HCT116 (cell line): ENCODE results near the gene ACSS1.

Source experiments
- ATF3 ChIP-seq: IDR thresholded peaks from 2 replicates; pipeline ENCODE4 v1.6.1; 2012
- EGR1 ChIP-seq: IDR thresholded peaks from 2 replicates; pipeline ENCODE4 v1.6.1; 2012; ENCODE audit warnings: low read depth
- EZH2 ChIP-seq: fragments of 200-600 bp; sonication (generic); IDR thresholded peaks from 2 replicates; pipeline ENCODE4 v1.6.1; 2017; ENCODE audit warnings: antibody characterized with exemption, mixed run types
- EZH2phosphoT487 ChIP-seq: fragments of 200-600 bp; IDR thresholded peaks from 2 replicates; pipeline ENCODE4 v1.6.1; 2018; ENCODE audit warnings: antibody characterized with exemption, borderline replicate concordance
- POLR2A ChIP-seq: IDR thresholded peaks from 2 replicates; pipeline ENCODE4 v1.7.0; 2011; ENCODE audit warnings: borderline replicate concordance; ENCODE audit not compliant: insufficient read depth, insufficient read length; ENCODE audit errors: extremely low read depth
- REST ChIP-seq: IDR thresholded peaks from 2 replicates; pipeline ENCODE4 v1.6.1; 2012; ENCODE audit warnings: low read depth
- SP1 ChIP-seq: IDR thresholded peaks from 2 replicates; pipeline ENCODE4 v1.6.1; 2012; ENCODE audit warnings: low read depth
- TCF7L2 ChIP-seq: IDR thresholded peaks from 2 replicates; pipeline ENCODE4 v1.7.0; 2011; ENCODE audit warnings: borderline replicate concordance, inconsistent platforms; ENCODE audit not compliant: insufficient read depth, insufficient read length; ENCODE audit errors: extremely low read depth
- YY1 ChIP-seq: IDR thresholded peaks from 2 replicates; pipeline ENCODE4 v1.6.1; 2011; ENCODE audit warnings: low read length, low read depth, moderate library complexity, mild to moderate bottlenecking; ENCODE audit not compliant: insufficient replicate concordance; ENCODE audit errors: extremely low read depth
- ZFX ChIP-seq: fragments of 450-650 bp; IDR thresholded peaks from 2 replicates; pipeline ENCODE4 v1.6.1; 2017
- TF ChIP-seq, protein P1 (sequence below), 3 experiments: fragments of 200-600 bp in 1 of 3; sonication (generic) in 1 of 3; IDR thresholded peaks in 2 of 3; conservative IDR thresholded peaks in 1 of 3; 2 replicates each; pipeline ENCODE4 v1.5.1; 2012 to 2017; ENCODE audit warnings: low read depth in 2 of 3, low read length in 2 of 3, antibody characterized with exemption in 1 of 3, borderline replicate concordance in 1 of 3, control low read depth in 1 of 3, mild to moderate bottlenecking in 1 of 3, mixed read lengths in 1 of 3, mixed run types in 1 of 3, moderate library complexity in 1 of 3; ENCODE audit not compliant: insufficient read depth in 1 of 3

DNA sequence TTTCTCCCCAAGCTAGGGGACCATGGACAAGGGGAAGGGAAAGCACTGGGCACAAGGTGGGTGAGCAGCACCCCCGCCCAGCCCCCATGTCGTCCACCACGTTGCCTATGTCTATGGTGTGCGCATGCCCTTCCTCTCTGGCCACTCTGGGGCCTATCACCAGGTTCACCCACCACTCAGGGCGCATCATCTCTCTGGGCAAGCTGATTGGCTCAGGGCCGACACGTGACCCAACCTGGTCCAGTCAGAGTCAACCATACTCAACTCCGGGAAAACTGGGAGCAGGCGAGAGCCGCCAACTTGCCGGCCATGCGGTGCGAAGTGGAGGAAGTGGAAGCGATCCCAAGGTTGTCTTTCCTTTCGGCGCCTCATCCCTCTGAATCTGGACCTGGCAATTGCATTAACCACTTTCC is 25.9 kb downstream of the ACSS1 start:
- TF ChIP-seq YY1 (no peak), REST (no peak), EZH2 (no peak), ATF3 (no peak), POLR2A (no peak), EZH2phosphoT487 (no peak), TCF7L2 (no peak), EGR1 (no peak), SP1 (no peak), ZFX (no peak)
- TF ChIP-seq, protein P1, sequence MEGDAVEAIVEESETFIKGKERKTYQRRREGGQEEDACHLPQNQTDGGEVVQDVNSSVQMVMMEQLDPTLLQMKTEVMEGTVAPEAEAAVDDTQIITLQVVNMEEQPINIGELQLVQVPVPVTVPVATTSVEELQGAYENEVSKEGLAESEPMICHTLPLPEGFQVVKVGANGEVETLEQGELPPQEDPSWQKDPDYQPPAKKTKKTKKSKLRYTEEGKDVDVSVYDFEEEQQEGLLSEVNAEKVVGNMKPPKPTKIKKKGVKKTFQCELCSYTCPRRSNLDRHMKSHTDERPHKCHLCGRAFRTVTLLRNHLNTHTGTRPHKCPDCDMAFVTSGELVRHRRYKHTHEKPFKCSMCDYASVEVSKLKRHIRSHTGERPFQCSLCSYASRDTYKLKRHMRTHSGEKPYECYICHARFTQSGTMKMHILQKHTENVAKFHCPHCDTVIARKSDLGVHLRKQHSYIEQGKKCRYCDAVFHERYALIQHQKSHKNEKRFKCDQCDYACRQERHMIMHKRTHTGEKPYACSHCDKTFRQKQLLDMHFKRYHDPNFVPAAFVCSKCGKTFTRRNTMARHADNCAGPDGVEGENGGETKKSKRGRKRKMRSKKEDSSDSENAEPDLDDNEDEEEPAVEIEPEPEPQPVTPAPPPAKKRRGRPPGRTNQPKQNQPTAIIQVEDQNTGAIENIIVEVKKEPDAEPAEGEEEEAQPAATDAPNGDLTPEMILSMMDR (IDR thresholded peaks at IDR 0.05 in 2 of 3, conservative IDR thresholded peaks at IDR 0.05 in 1 of 3; ENCODE audit: borderline replicate concordance in 1 of 3, insufficient read depth in 1 of 3, low read depth in 2 of 3, low read length in 2 of 3) = no peak
